Transverse colon (tissue), 4 donors: ENCODE results near the gene PTPRA. TPM values are rescaled to one million over a fixed set of nuclear protein-coding genes. Genes with fewer than 3 reads are reported as not detected.

Experiments
- DNase-seq: peaks from one replicate; pipeline ENCODE4 v3.0.0-alpha.2; 2019
- H3K27ac ChIP-seq, 4 donors: fragments of 200-600 bp; sonication (generic); 2 replicates each; pipeline ENCODE4 v1.5.1; 2016 to 2018; ENCODE audit warnings: inconsistent platforms in 4 of 4
- H3K27me3 ChIP-seq: fragments of 200-600 bp; sonication (generic); 2 replicates; pipeline ENCODE4 v1.5.1; 2017; ENCODE audit warnings: inconsistent platforms
- H3K36me3 ChIP-seq, 4 donors: fragments of 200-600 bp; sonication (generic); 2 replicates each; pipeline ENCODE4 v1.5.1; 2017 to 2019; ENCODE audit warnings: inconsistent platforms in 4 of 4
- H3K4me1 ChIP-seq, 4 donors: fragments of 200-600 bp; sonication (generic); 2 replicates each; pipeline ENCODE4 v1.5.1; 2017 to 2020; ENCODE audit warnings: inconsistent platforms in 4 of 4
- H3K4me3 ChIP-seq, 4 donors: fragments of 200-600 bp; sonication (generic); 1 replicate in 1 of 4; 2 replicates in 3 of 4; pipeline versions ENCODE4 v1.5.1 to v1.6.1; 2017 to 2019; ENCODE audit warnings: inconsistent platforms in 4 of 4
- H3K9me3 ChIP-seq, 2 donors: fragments of 200-600 bp; sonication (generic); 2 replicates each; pipeline ENCODE4 v1.5.1; 2017 to 2019; ENCODE audit warnings: inconsistent platforms in 2 of 2
- CTCF ChIP-seq, 5 experiments: fragments of 200-600 bp in 3 of 5; fragments of 450-650 bp in 2 of 5; sonication (generic) in 3 of 5; IDR thresholded peaks; 1 replicate in 2 of 5; 2 replicates in 3 of 5; pipeline ENCODE4 v1.5.1; 2016 to 2017; ENCODE audit warnings: antibody characterized with exemption in 5 of 5, inconsistent platforms in 3 of 5, mild to moderate bottlenecking in 2 of 5, moderate library complexity in 1 of 5
- EP300 ChIP-seq: sonication (generic); formaldehyde crosslinking; IDR thresholded peaks from one replicate; pipeline ENCODE4 v1.6.1; 2017; ENCODE audit warnings: antibody characterized with exemption, low read depth
- POLR2A ChIP-seq: fragments of 450-650 bp; IDR thresholded peaks from one replicate; pipeline ENCODE4 v1.6.1; 2016; ENCODE audit warnings: antibody characterized with exemption, mild to moderate bottlenecking, moderate library complexity
- POLR2AphosphoS5 ChIP-seq, 3 donors: sonication (generic); formaldehyde crosslinking; IDR thresholded peaks; one replicate each; pipeline ENCODE4 v1.6.1; 2016; ENCODE audit warnings: antibody characterized with exemption in 3 of 3
- WGBS, 2 donors: methylation state at CpG; one replicate each; pipeline ENCODE4 v1.1.5; 2018; ENCODE audit warnings: low coverage in 1 of 2; 5-methylcytosine and 5-hydroxymethylcytosine counted together
- in situ Hi-C, 4 donors: fragments of 200-750 bp; cut with MboI; loops; one replicate each; pipeline versions ENCODE4 v1.15.0 to v1.15.1; 2017; ENCODE audit warnings: low sequenced_read_pairs in 3 of 4, low pct_ligation_motif_present in 1 of 4, low pct_unique_long_range_greater_than_20kb in 1 of 4
- intact Hi-C: fragments of 100-400 bp; cut with DNase I; formaldehyde crosslinking; loops from one replicate; pipeline ENCODE4 v1.15.1; 2023; ENCODE audit warnings: low total_unique reads
- total RNA-seq, 4 donors: library from RNA; depleted of rRNA; stranded (reverse); fragments of >200 nt; gene quantifications; one replicate each; pipeline ENCODE4 v1.1.0, GENCODE V29; 2016

The PTPRA gene
- total RNA-seq, 4 donors from 2014 or later, result 32.2 to 55.8 (median 45.8) TPM

DNA sequence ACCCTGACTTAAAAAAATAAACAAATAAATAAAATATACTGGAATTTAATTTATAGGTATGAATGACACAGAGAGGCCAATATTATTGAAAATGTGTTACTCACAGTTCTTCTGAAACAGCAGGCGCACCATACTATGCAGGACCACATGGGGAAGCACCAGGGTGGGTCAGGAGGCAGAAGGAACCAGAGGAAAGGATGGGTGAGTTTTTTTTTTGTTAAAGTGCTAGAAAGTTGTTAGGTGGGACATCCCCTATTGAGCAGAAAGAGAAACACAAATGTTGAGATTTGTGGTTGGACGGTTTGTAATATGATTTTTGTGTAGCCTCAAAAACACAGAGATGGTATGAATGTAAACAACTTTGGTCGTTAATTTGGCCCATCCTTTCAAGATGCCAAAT is 26.0 kb downstream of the PTPRA start:
- intact Hi-C loops, result no loop called here
- Histone ChIP-seq H3K4me1 (peaks cover 0 to 21% (median 3%) of the 10 kb centered on the region in 4 donors), H3K27ac (no peak overlapping the region), H3K9me3 (peaks cover 0 to 3% of the 10 kb centered on the region in 2 donors), H3K4me3 (no peak overlapping the region), H3K27me3 (no peaks in the 10 kb centered on the region), H3K36me3 (no peaks in the 10 kb centered on the region)
- DNase-seq, result no peak
- WGBS, 2 donors, result 71 to 83% methylated on average over 3 of the region's 3 CpGs
- TF ChIP-seq POLR2AphosphoS5 (IDR thresholded peaks at IDR 0.05), result no peak
- TF ChIP-seq CTCF (IDR thresholded peaks at IDR 0.05), result no peak
- TF ChIP-seq EP300, result no peak
- no peak for TF ChIP-seq POLR2A
- in situ Hi-C loops, result no loop called here

- no peak for DNase-seq
- intact Hi-C loops (no loop called here), in situ Hi-C loops (no loop called here)
- no peak overlapping the region for H3K4me3 ChIP-seq
- H3K27me3 ChIP-seq, result no peaks in the 10 kb centered on the region
- H3K4me1 ChIP-seq, result peaks cover 0 to 20% (median 3%) of the 10 kb centered on the region in 4 donors
- H3K27ac ChIP-seq, result no peak overlapping the region
- no peaks in the 10 kb centered on the region for H3K36me3 ChIP-seq
- H3K9me3 ChIP-seq, result no peaks in the 10 kb centered on the region
- TF ChIP-seq EP300, result no peak
- TF ChIP-seq POLR2AphosphoS5 (IDR thresholded peaks at IDR 0.05), result no peak
- TF ChIP-seq POLR2A, result no peak
- TF ChIP-seq CTCF (IDR thresholded peaks at IDR 0.05), result no peak
- 77 to 88% methylated on average over 7 to 11 of the region's 11 CpGs for WGBS, 2 donors
These were observed 27.7 kb downstream of the PTPRA start for GRCh38 chr20:2900845-2901592.

DNA sequence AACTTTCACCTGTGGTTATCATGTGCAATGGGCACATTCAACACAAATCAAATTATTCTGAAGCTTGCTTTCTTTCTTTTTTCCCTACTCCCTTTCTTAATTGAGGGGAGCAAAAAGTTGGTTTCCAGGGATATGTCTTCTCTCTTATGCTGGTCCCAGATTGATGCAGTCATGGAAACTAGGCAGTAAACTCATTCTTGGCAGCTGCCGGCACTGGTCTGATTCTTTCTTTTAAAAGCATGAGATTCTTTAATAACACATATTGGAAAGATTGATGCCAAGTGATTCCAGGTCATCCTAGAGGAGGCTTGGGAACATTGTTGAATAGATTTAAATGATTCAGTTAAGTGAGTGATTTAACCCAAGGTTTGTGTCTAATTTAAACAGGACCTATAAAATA is 29.0 kb downstream of the PTPRA start:
- 45 to 71% methylated on average over 1 of the region's 1 CpG for WGBS, 2 donors
- Histone ChIP-seq H3K27me3 (no peaks in the 10 kb centered on the region), H3K4me3 (no peak overlapping the region), H3K36me3 (no peaks in the 10 kb centered on the region), H3K27ac (no peak overlapping the region), H3K9me3 (no peaks in the 10 kb centered on the region), H3K4me1 (peaks cover 0 to 22% (median 3%) of the 10 kb centered on the region in 4 donors)
- no peak for TF ChIP-seq POLR2AphosphoS5 (IDR thresholded peaks at IDR 0.05)
- no peak for TF ChIP-seq POLR2A
- no peak for TF ChIP-seq CTCF (IDR thresholded peaks at IDR 0.05)
- no peak for TF ChIP-seq EP300
- intact Hi-C loops, result no loop called here
- DNase-seq, result no peak
- in situ Hi-C loops, result no loop called here

DNA sequence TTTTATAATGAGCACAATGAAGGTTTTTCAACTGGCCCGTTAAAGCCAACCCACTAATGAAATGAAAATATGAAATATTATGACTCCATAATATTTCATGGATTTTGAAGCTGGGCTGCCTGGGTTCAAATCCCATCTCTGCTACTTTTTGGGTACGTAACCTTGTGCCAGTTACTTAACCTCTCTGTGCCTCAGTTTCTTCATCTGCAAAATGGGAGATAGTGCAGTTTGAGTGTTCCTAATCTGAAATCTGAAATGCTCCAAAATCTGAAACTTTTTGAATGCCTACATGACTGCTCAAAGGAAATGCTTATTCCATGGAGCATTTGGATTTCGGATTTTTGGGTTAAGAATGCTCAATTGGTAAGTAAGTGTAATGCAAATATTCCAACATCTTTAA is 29.5 kb downstream of the PTPRA start:
- 88 to 93% methylated on average over 3 of the region's 3 CpGs for WGBS, 2 donors
- Histone ChIP-seq H3K36me3 (no peaks in the 10 kb centered on the region), H3K4me3 (no peak overlapping the region), H3K4me1 (peaks cover 0 to 26% (median 4%) of the 10 kb centered on the region in 4 donors), H3K27ac (no peak overlapping the region), H3K27me3 (no peaks in the 10 kb centered on the region), H3K9me3 (no peaks in the 10 kb centered on the region)
- no peak for TF ChIP-seq POLR2AphosphoS5 (IDR thresholded peaks at IDR 0.05)
- no peak for TF ChIP-seq POLR2A
- no peak for TF ChIP-seq CTCF (IDR thresholded peaks at IDR 0.05)
- no peak for TF ChIP-seq EP300
- in situ Hi-C loops (no loop called here), intact Hi-C loops (no loop called here)
- DNase-seq, result no peak
